ENCODE results near the gene ZMIZ2. TPM values are rescaled to one million over a fixed set of nuclear protein-coding genes. Genes with fewer than 3 reads are reported as not detected.

Gene ZMIZ2
- total and polyA plus RNA-seq, 2 of the 8 experiments (the other 6 are each of a cell fraction or from before 2014, with no cell fraction given): 24.4 to 66.4 TPM

DNA sequence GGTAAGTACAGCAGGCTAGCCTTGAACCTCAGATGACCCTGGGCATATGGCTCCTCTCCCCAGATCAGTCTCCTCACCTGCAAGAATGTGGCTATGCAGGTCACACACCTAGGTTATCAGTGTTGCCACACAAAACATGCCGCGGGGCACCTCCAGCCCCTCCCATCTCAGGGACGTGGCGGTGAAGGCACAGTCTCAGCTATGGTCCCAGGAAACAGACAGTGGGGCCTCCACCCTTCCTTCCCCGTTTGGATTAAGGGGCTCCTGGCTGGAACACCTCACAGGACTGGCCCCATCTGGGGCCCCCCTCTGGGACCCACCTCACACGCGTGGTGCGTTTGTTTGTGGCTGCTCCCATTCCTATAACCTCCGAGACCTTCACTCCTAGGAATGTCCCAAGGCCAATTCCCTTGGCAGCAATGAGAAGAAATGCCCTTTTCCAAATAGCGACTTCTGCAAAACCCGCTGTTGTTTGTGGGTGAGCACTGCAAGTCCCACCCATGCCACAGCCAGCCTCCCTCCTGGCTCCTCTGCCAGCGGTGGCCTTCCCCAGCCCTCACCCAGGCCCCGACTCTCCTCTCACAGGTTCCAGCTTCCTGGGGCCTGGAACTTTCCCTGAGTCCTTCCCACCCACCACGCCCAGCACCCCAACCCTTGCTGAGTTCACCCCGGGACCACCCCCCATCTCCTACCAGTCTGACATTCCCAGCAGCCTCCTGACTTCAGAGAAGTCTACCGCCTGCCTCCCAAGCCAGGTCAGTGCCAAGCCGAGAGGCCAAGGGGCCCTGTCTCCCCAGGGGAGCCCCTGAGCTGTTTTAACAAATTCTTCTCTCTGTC is 17.1 kb downstream of the ZMIZ2 start (continued):
- TF ChIP-seq, protein P1, sequence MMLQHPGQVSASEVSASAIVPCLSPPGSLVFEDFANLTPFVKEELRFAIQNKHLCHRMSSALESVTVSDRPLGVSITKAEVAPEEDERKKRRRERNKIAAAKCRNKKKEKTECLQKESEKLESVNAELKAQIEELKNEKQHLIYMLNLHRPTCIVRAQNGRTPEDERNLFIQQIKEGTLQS (IDR thresholded peaks at IDR 0.05; ENCODE audit: insufficient read depth, low read depth, low read length): no peak
- TF ChIP-seq POLR2A (IDR thresholded peaks at IDR 0.05; ENCODE audit: control extremely low read depth in 1 of 2, low read depth in 2 of 2, low read length in 2 of 2): no peak
- TF ChIP-seq, protein P2, sequence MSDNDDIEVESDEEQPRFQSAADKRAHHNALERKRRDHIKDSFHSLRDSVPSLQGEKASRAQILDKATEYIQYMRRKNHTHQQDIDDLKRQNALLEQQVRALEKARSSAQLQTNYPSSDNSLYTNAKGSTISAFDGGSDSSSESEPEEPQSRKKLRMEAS (IDR thresholded peaks at IDR 0.05): no peak
- TF ChIP-seq SUZ12 (IDR thresholded peaks at IDR 0.05; ENCODE audit: low read length): no peak
- no peak for TF ChIP-seq KDM5A (IDR thresholded peaks at IDR 0.05; ENCODE audit: low read length)

Data from H1 (cell line).